Measurements from ENCODE around the gene EIF5A. TPM values are rescaled to one million over a fixed set of nuclear protein-coding genes. Genes with fewer than 3 reads are reported as not detected.

EIF5A gene
- 817 TPM for polyA plus RNA-seq (2013, experiment 1 of 2; ENCODE audit: insufficient read length)
- polyA plus RNA-seq (2013, experiment 2 of 2; ENCODE audit: insufficient read length), result 780 TPM

- DNase-seq, result peak; percentile 100
Measured at GRCh38 chr17:7306911-7307685, at the start of gene EIF5A. TSS of gene EIF5A (plus strand) at chr17:7307628. CDS start at chr17:7309636, 2,008 bp downstream.

DNA sequence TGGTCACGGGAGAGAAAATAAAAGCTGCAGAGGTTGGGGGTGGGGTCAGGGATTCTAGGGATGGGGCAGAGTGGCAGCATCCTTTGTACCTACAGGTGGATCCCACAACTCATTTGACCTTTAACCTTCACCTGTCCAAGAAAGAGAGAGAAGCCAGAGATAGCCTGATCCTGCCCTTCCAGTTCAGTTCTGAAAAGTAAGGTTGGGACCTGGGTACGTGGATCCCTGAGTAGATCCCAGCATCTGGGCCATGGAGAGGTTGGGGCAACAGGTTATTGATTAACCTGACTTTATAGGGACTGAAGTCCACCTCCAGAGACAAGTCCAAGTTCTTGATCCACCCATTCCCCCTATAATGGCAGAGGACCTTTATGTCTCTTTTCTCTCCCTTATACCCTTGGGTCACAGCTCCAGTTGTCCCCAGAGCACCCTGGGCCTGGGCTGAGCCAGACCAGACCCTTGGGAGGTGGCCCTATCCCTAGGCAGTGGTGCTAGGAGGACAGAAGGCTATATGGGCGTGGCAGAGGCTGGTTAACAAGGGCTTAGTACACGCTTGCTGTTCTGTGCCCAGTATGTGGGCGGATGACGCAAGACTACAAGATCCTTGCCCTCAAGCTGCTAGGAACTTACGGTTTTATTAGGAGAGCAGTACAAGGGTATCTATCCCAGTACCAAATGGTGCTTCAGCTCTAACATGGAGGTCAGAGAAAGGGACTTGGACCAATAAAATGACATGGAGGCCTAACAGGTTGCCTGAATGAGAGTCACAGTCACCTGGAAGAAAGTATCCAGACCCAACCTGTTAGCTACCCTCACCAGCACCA lies 48.5 kb upstream of the EIF5A start:
- no peak for DNase-seq

DNA sequence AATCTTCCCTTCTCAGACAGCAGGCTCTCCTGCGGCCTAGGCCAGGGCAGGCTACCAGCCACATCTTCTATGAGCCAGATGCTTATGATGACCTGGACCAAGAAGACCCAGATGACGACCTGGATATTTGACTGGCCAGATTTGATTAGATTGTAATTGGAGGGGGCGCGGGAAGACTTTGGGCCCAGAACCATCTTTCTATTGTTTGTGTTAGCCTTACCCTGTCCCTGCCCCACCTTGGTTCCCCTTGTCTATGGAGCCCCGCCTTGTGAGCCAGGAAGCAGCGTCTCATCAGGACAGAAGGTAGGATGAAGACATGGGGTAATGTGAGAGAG lies 47.9 kb upstream of the EIF5A start:
- no peak for DNase-seq

- DNase-seq, result no peak
Measured at GRCh38 chr17:7260151-7260550, 47.3 kb upstream of the EIF5A start.

GRCh38 chr17:7260651-7261378 lies 46.6 kb upstream of the EIF5A start:
- no peak for DNase-seq

DNA sequence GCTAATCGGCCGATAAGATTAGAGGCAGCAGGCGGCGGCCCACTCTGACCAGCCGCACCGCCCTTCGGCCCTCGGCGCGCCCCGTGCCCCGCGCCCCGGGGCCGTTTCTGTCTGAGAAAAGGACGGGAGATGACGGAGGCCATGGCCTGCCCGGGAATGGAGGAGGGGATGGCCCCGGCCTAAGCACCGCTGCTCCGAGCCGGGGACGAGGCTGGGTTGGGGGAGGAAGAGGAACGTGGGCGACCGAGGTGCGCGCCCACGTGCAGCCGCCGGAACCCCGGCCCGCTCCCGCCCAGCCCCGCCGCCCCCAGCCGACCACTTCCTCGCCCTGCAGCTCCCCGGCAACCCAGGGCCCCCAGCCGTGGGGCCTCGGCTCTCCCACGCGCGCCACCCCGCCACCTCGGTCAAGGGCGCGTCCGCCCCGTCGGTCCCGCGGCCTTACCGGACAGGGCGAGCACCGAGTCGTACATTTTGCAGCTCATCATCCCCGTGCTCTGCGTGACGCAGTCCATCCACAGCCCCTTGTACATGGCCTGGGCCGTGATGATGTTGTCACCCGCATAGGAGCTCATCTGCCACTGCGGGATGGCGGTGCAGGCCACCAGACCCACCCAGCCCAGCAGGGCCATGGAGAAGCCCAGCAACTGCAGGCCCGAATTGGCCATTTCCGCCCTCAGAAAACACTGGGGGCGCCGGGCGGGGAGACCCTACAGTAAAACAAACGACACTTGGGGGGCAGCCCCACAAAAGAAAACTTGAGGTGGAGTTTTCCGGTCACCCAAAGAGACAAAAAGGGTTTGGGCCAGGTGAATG lies 45.8 kb upstream of the EIF5A start:
- DNase-seq, result no peak

- no peak for DNase-seq
Measured at GRCh38 chr17:7262192-7262934, 45.1 kb upstream of the EIF5A start, which contains the start of gene CLDN7. TSS of gene CLDN7 (minus strand) at chr17:7262478. CDS start at chr17:7262043, 435 bp downstream.

- no peak for DNase-seq
Measured at GRCh38 chr17:7262935-7263800, 44.3 kb upstream of the EIF5A start.

DNA sequence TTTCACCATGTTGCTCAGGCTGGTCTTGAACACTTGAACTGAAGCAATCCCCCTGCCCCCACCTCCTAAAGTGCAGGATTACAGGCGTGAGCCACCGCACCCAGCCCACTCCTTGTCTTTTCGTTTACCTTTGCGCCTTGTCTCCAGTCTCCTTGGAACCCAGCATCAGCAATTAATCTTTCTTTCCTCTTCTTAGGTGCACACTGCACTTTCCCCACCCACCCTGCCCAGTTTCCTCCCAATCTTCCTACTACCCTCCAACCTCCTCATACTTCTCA lies 43.7 kb upstream of the EIF5A start:
- DNase-seq, result no peak

DNA sequence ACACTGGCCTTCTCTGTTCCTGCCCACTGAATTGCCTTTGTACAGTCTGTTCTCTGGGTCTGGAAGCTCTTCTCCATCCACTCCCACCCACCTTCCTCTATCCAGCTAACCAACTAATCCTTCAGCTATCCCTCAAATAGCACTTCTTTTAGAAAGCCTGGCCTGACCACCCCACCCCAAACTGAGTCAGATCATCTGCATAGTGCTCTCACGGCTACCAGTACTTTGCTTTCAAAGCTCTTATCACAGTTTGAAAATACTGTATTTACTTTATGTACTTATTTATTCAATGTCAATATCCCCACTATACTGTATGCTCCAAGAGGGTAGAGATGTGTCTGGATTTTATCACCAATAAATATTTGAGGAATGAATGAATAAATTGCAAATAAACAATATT lies 40.6 kb upstream of the EIF5A start:
- DNase-seq, result no peak

- DNase-seq, result no peak
Measured at GRCh38 chr17:7279448-7279847, 28.0 kb upstream of the EIF5A start.

DNA sequence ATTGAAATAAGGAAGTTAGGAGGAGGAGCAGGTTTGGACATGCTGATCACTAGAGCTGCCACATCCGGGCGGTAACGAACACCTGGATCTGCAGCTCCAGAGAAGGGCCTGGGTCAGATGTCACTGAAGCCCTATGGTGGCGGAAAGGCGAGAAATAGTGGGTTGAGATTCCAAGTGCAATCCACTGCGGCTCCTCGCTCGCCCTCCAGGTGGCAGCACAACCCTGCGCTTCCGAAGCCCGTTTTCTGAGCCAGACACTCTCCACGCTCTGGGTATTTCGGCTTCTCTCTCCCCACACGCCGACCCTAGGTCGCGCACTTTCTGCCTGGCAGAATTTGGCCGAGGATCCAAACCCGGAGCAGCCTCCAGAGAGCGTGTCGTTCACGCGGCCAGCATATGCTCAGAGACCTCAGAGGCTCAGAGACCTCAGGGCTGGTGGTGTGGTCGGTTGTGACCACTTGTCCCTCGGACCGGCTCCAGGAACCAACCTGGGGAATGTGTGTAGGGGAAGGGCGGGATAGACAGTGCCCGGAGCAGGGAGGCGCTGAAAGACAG lies 26.8 kb upstream of the EIF5A start:
- DNase-seq, result peak; percentile 75

GRCh38 chr17:7281074-7281952 lies 26.1 kb upstream of the EIF5A start, which contains the start of gene SLC2A4:
TSS of gene SLC2A4 (plus strand) at chr17:7281718. CDS start at chr17:7281935, 217 bp downstream.
- peak; percentile 94 for DNase-seq

GRCh38 chr17:7281953-7282751 lies 25.3 kb upstream of the EIF5A start:
- DNase-seq, result no peak

GRCh38 chr17:7282752-7283321 lies 24.6 kb upstream of the EIF5A start:
- no peak for DNase-seq

- DNase-seq, result no peak
Measured at GRCh38 chr17:7283471-7284216, 23.8 kb upstream of the EIF5A start.

- no peak for DNase-seq
Measured at GRCh38 chr17:7284911-7285310, 22.5 kb upstream of the EIF5A start.

All from fibroblast of skin of scalp (primary cell).